HEK293 (cell line): Measurements from ENCODE around the gene ANKRD13D.

Experiments used
- BCL11A ChIP-seq: fragments of 450-650 bp; formaldehyde crosslinking; IDR thresholded peaks from 2 replicates; pipeline ENCODE4 v1.5.1; 2016; ENCODE audit warnings: low read depth, missing biosample characterization, missing genetic modification characterization
- KLF1 ChIP-seq: fragments of 450-650 bp; formaldehyde crosslinking; IDR thresholded peaks from 2 replicates; pipeline ENCODE4 v1.5.1; 2016; ENCODE audit warnings: missing biosample characterization, missing genetic modification characterization
- KLF9 ChIP-seq: fragments of 450-650 bp; formaldehyde crosslinking; IDR thresholded peaks from 2 replicates; pipeline ENCODE4 v1.5.1; 2016; ENCODE audit warnings: missing biosample characterization, missing genetic modification characterization, low read depth
- PBX3 ChIP-seq: sonication (generic); formaldehyde crosslinking; IDR thresholded peaks from 2 replicates; pipeline ENCODE4 v1.8.1; 2022; ENCODE audit warnings: mild to moderate bottlenecking, moderate library complexity, missing genetic modification reagents
- PRDM4 ChIP-seq: fragments of 450-650 bp; formaldehyde crosslinking; IDR thresholded peaks from 2 replicates; pipeline ENCODE4 v1.5.1; 2017; ENCODE audit warnings: missing biosample characterization, missing genetic modification characterization
- ZBTB26 ChIP-seq: fragments of 450-650 bp; formaldehyde crosslinking; optimal IDR thresholded peaks from 2 replicates; pipeline ENCODE3; 2016; ENCODE audit warnings: missing biosample characterization, mild to moderate bottlenecking, missing genetic modification characterization
- ZBTB7A ChIP-seq: fragments of 450-650 bp; formaldehyde crosslinking; IDR thresholded peaks from 2 replicates; pipeline ENCODE4 v1.5.1; 2016; ENCODE audit warnings: low read depth, missing biosample characterization, missing genetic modification characterization
- ZBTB8A ChIP-seq: fragments of 450-650 bp; formaldehyde crosslinking; IDR thresholded peaks from 2 replicates; pipeline ENCODE4 v1.5.1; 2016; ENCODE audit warnings: missing biosample characterization, missing genetic modification characterization
- ZNF138 ChIP-seq: fragments of 450-650 bp; formaldehyde crosslinking; IDR thresholded peaks from 2 replicates; pipeline ENCODE4 v1.5.1; 2016; ENCODE audit warnings: missing biosample characterization, missing genetic modification characterization, borderline replicate concordance
- ZNF341 ChIP-seq: fragments of 450-650 bp; formaldehyde crosslinking; IDR thresholded peaks from 2 replicates; pipeline ENCODE4; 2016; ENCODE audit warnings: low read depth, missing biosample characterization, missing genetic modification characterization
- ZNF449 ChIP-seq: fragments of 450-650 bp; formaldehyde crosslinking; IDR thresholded peaks from 2 replicates; pipeline ENCODE4 v1.5.1; 2017; ENCODE audit warnings: missing biosample characterization, mild to moderate bottlenecking, missing genetic modification characterization, moderate library complexity
- ZNF501 ChIP-seq: fragments of 450-650 bp; formaldehyde crosslinking; IDR thresholded peaks from 2 replicates; pipeline ENCODE4 v1.5.1; 2016; ENCODE audit warnings: missing biosample characterization, missing genetic modification characterization
- ZNF639 ChIP-seq: fragments of 450-650 bp; formaldehyde crosslinking; IDR thresholded peaks from 2 replicates; pipeline ENCODE4 v1.5.1; 2016; ENCODE audit warnings: missing biosample characterization, missing genetic modification characterization
- ZNF660 ChIP-seq: fragments of 450-650 bp; IDR thresholded peaks from 2 replicates; pipeline ENCODE4 v1.5.1; 2018; ENCODE audit warnings: missing biosample characterization, mild to moderate bottlenecking, missing genetic modification characterization
- ZNF692 ChIP-seq: fragments of 450-650 bp; formaldehyde crosslinking; IDR thresholded peaks from 2 replicates; pipeline ENCODE4 v1.5.1; 2016; ENCODE audit warnings: missing biosample characterization, missing genetic modification characterization
- ZNF704 ChIP-seq: fragments of 450-650 bp; formaldehyde crosslinking; IDR thresholded peaks from 2 replicates; pipeline ENCODE4 v1.5.1; 2016; ENCODE audit warnings: missing biosample characterization, missing genetic modification characterization
- ZNF747 ChIP-seq: fragments of 450-650 bp; formaldehyde crosslinking; IDR thresholded peaks from 2 replicates; pipeline ENCODE4 v1.5.1; 2016; ENCODE audit warnings: missing biosample characterization, missing genetic modification characterization
- ZNF843 ChIP-seq: fragments of 450-650 bp; formaldehyde crosslinking; IDR thresholded peaks from 2 replicates; pipeline ENCODE4 v1.5.1; 2016; ENCODE audit warnings: missing biosample characterization, missing genetic modification characterization
- TF ChIP-seq, protein P1 (sequence below): fragments of 450-650 bp; IDR thresholded peaks from 2 replicates; pipeline ENCODE4 v1.5.1; 2018; ENCODE audit warnings: missing biosample characterization, missing genetic modification characterization
- TF ChIP-seq, protein P2 (sequence below): fragments of 450-650 bp; formaldehyde crosslinking; IDR thresholded peaks from 2 replicates; pipeline ENCODE4 v1.5.1; 2016; ENCODE audit warnings: missing biosample characterization, missing genetic modification characterization

Gene ANKRD13D

DNA sequence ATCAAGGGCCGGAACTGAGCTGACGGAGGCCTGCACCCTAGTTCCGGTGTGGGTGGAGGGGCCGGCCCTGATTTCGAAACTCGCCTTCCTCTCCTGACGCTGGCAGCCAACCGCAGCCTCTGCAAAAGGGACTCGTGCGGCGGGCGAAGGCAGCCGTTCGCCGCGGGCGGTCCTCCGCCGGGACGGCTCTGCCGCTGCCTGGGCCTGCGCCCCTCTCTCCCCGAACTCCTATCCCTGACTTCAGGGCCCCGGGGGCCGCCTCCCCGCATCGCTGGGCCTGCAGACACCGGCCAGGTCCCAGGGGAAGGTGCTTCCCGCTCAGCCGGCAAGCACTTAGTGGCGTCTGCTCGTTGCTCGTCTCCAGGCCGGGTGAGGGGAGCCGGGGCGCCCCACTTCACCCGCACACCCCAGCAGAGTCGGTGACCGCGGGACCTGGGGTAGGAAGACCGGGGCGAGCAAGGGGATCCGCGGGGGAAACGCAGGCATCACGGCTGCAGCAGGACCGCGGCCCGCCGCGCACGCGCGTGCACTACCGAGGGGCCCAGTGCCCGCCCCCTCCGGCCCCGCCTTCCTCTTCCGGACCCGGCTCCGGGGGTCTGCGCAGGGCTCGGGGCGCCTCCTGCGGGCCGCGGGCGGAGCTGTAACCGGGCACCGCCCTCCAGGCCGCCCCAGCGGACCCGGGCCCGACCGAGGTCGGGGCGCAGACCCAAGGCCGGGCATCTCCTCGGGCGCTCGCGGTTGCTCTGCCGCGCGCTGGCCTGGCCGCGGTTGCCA is 464 bp upstream of the ANKRD13D start (continued):
- TF ChIP-seq ZNF692 (tag by site-specific recombination) = peak; percentile 55; the same call in 1 of the 2 replicates
- TF ChIP-seq ZNF138 (tag by site-specific recombination) = no peak
- TF ChIP-seq ZBTB8A (tag by site-specific recombination) = peak; percentile 62
- TF ChIP-seq ZNF639 (tag by site-specific recombination) = 0 out of 2 replicates have a peak, but pooled peaks have one; percentile 15
- no peak for TF ChIP-seq ZNF449
- 0 out of 2 replicates have a peak, but pooled peaks have one; percentile 21 for TF ChIP-seq BCL11A (tag by site-specific recombination)
- TF ChIP-seq ZNF660 (tag by site-specific recombination) = 0 out of 2 replicates have a peak, but pooled peaks have one; percentile 28
- TF ChIP-seq ZBTB26 (tag by site-specific recombination) = peak; percentile 91
- TF ChIP-seq KLF9 (tag by site-specific recombination) = peak; percentile 77
- 0 out of 2 replicates have a peak, but pooled peaks have one; percentile 37 for TF ChIP-seq ZBTB7A
- TF ChIP-seq ZNF747 (tag by site-specific recombination) = no peak
- TF ChIP-seq ZNF341 (tag by site-specific recombination) = peak; percentile 74
- TF ChIP-seq ZNF704 (tag by site-specific recombination) = no peak
- TF ChIP-seq, protein P1, sequence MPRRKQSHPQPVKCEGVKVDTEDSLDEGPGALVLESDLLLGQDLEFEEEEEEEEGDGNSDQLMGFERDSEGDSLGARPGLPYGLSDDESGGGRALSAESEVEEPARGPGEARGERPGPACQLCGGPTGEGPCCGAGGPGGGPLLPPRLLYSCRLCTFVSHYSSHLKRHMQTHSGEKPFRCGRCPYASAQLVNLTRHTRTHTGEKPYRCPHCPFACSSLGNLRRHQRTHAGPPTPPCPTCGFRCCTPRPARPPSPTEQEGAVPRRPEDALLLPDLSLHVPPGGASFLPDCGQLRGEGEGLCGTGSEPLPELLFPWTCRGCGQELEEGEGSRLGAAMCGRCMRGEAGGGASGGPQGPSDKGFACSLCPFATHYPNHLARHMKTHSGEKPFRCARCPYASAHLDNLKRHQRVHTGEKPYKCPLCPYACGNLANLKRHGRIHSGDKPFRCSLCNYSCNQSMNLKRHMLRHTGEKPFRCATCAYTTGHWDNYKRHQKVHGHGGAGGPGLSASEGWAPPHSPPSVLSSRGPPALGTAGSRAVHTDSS = 0 out of 2 replicates have a peak, but pooled peaks have one; percentile 29
- TF ChIP-seq PRDM4 (tag by site-specific recombination) = 0 out of 2 replicates have a peak, but pooled peaks have one; percentile 11
- peak; percentile 26; the same call in 1 of the 2 replicates for TF ChIP-seq KLF1 (tag by site-specific recombination)
- peak; percentile 62; the same call in 1 of the 2 replicates for TF ChIP-seq ZNF501 (tag by site-specific recombination)
- peak; percentile 69; the same call in 1 of the 2 replicates for TF ChIP-seq PBX3
- TF ChIP-seq, protein P2, sequence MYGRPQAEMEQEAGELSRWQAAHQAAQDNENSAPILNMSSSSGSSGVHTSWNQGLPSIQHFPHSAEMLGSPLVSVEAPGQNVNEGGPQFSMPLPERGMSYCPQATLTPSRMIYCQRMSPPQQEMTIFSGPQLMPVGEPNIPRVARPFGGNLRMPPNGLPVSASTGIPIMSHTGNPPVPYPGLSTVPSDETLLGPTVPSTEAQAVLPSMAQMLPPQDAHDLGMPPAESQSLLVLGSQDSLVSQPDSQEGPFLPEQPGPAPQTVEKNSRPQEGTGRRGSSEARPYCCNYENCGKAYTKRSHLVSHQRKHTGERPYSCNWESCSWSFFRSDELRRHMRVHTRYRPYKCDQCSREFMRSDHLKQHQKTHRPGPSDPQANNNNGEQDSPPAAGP (tag by site-specific recombination) = peak; percentile 38; the same call in 1 of the 2 replicates
- TF ChIP-seq ZNF843 (tag by site-specific recombination) = peak; percentile 27; the same call in 1 of the 2 replicates
